Naive thymus-derived CD4-positive, alpha-beta T cell (primary cell): ENCODE results near the gene PHF12. TPM values are rescaled to one million over a fixed set of nuclear protein-coding genes. Genes with fewer than 3 reads are reported as not detected.
A peak's percentile ranks its signal among the peaks of the same experiment; 100 is the strongest.

ENCODE experiments used
- ATAC-seq: fragments of 150-1000 bp; cut with Tn5 transposase; 2 replicates; pipeline ENCODE4 v1.10.0; 2021; ENCODE audit warnings: mild to moderate bottlenecking, moderate library complexity
- CTCF ChIA-PET: fragments of 350-600 bp; sonication (Branson Sonifier 250); formaldehyde crosslinking; loops from one replicate; lab custom pipeline; 2021; ENCODE audit warnings: antibody characterized with exemption; lab: Charles Lee
- POLR2A ChIA-PET: fragments of 350-600 bp; sonication (Branson Sonifier 250); formaldehyde crosslinking; loops from one replicate; lab custom pipeline; 2021; ENCODE audit warnings: antibody characterized with exemption, inconsistent platforms; lab: Charles Lee
- DNase-seq, 9 donors: peaks; one replicate each; pipeline versions ENCODE4 v3.0.0 to v3.0.0-alpha.2; 2020 to 2022; ENCODE audit warnings: mixed read lengths in 1 of 9
- H3K27ac ChIP-seq: one replicate; pipeline ENCODE4 v1.7.0; 2013; ENCODE audit warnings: mild to moderate bottlenecking, low read depth, low read length, moderate library complexity
- H3K27me3 ChIP-seq, 2 donors: one replicate each; pipeline ENCODE4 v1.7.0; 2013; ENCODE audit warnings: low read length in 2 of 2, mild to moderate bottlenecking in 2 of 2, moderate library complexity in 2 of 2; ENCODE audit not compliant: control insufficient read depth in 2 of 2, insufficient read depth in 2 of 2
- H3K36me3 ChIP-seq, 3 experiments: 1 replicate in 2 of 3; 2 replicates in 1 of 3; pipeline ENCODE4 v1.7.0; 2013; ENCODE audit warnings: low read length in 3 of 3, mild to moderate bottlenecking in 3 of 3, moderate library complexity in 1 of 3; ENCODE audit not compliant: insufficient read depth in 3 of 3, control insufficient read depth in 2 of 3
- H3K4me1 ChIP-seq, 2 donors: one replicate each; pipeline ENCODE4 v1.7.0; 2013; ENCODE audit warnings: low read length in 2 of 2, mild to moderate bottlenecking in 2 of 2, moderate library complexity in 1 of 2; ENCODE audit not compliant: control insufficient read depth in 2 of 2, insufficient read depth in 2 of 2
- H3K4me3 ChIP-seq: 2 replicates; pipeline ENCODE4 v1.7.0; 2013; ENCODE audit warnings: mild to moderate bottlenecking, low read length
- H3K9me3 ChIP-seq, 3 experiments: 1 replicate in 2 of 3; 2 replicates in 1 of 3; pipeline ENCODE4 v1.7.0; 2013; ENCODE audit warnings: low read length in 3 of 3; ENCODE audit not compliant: control insufficient read depth in 2 of 3
- H3K27ac Mint-ChIP-seq, 9 donors: one replicate each; pipeline ENCODE4 v1.8.0; 2020 to 2022; ENCODE audit warnings: mixed read lengths in 9 of 9, mild to moderate bottlenecking in 8 of 9, moderate library complexity in 5 of 9, inconsistent platforms in 2 of 9
- H3K27me3 Mint-ChIP-seq, 5 donors: one replicate each; pipeline ENCODE4 v1.8.0; 2021 to 2022; ENCODE audit warnings: mixed read lengths in 5 of 5, mild to moderate bottlenecking in 1 of 5
- H3K36me3 Mint-ChIP-seq, 5 donors: one replicate each; pipeline ENCODE4 v1.8.0; 2020 to 2022; ENCODE audit warnings: mixed read lengths in 5 of 5, mild to moderate bottlenecking in 3 of 5, inconsistent platforms in 1 of 5
- H3K4me1 Mint-ChIP-seq, 7 donors: one replicate each; pipeline ENCODE4 v1.8.0; 2020 to 2022; ENCODE audit warnings: mixed read lengths in 7 of 7, mild to moderate bottlenecking in 3 of 7, inconsistent platforms in 1 of 7
- H3K4me3 Mint-ChIP-seq, 10 donors: one replicate each; pipeline ENCODE4 v1.8.0; 2020 to 2022; ENCODE audit warnings: mild to moderate bottlenecking in 10 of 10, mixed read lengths in 10 of 10, moderate library complexity in 6 of 10, inconsistent platforms in 2 of 10
- H3K9me3 Mint-ChIP-seq, 11 donors: one replicate each; pipeline ENCODE4 v1.8.0; 2020 to 2022; ENCODE audit warnings: mixed read lengths in 11 of 11, mild to moderate bottlenecking in 4 of 11, inconsistent platforms in 1 of 11, moderate library complexity in 1 of 11
- intact Hi-C, 2 donors: fragments of 100-400 bp; cut with micrococcal nuclease; formaldehyde crosslinking; loops; one replicate each; pipeline ENCODE4 v1.15.1; 2023
- polyA plus RNA-seq, 2 donors: library from polyadenylated mRNA; unstranded; fragments of 300-500 nt; fragmentation: Illumina TruSeq; gene quantifications; one replicate each; pipeline ENCODE4 v1.2.3, GENCODE V29; 2021
- total RNA-seq, 6 experiments: library from RNA in 5 of 6; stranded (reverse) in 5 of 6; gene quantifications; 1 replicate in 5 of 6; 2 replicates in 1 of 6; pipeline ENCODE4 v1.2.3 and lab custom pipeline; 2021 to 2026

The PHF12 gene
- total and polyA plus RNA-seq, 7 experiments from 2014 or later: 6.2 to 162 (median 129) TPM

- Mint-ChIP-seq H3K9me3 (no peaks in the 10 kb centered on the region), H3K27me3 (no peaks in the 10 kb centered on the region), H3K4me1 (peaks cover 34 to 61% (median 44%) of the 10 kb centered on the region in 7 donors), H3K36me3 (peaks cover 3 to 25% (median 10%) of the 10 kb centered on the region in 5 donors), H3K27ac (no peak overlapping the region), H3K4me3 (no peak overlapping the region)
- Histone ChIP-seq H3K27me3 (no peaks in the 10 kb centered on the region), H3K4me3 (no peak overlapping the region), H3K27ac (no peak overlapping the region), H3K9me3 (no peaks in the 10 kb centered on the region), H3K4me1 (peaks cover 5 to 18% of the 10 kb centered on the region in 2 donors), H3K36me3 (peaks cover 0 to 59% (median 12%) of the 10 kb centered on the region in 3 experiments)
- ChIA-PET POLR2A (interaction anchor here (1.2 kb wide), 1 partner anchor 17 kb away, joined by 7 read pairs; no protein-coding TSS in a partner anchor), CTCF (interaction anchor here (0.6 kb wide), 1 partner anchor 159 kb away, joined by 3 read pairs; no protein-coding TSS in a partner anchor)
- ATAC-seq (no peak), DNase-seq (no peak)
- intact Hi-C loops: no loop called here
Observed at GRCh38 chr17:28887871-28888471, 63.3 kb downstream of the PHF12 start.

GRCh38 chr17:28885951-28886350, 65.4 kb downstream of the PHF12 start:
- Histone ChIP-seq H3K27me3 (no peaks in the 10 kb centered on the region), H3K4me3 (no peak overlapping the region), H3K27ac (no peak overlapping the region), H3K4me1 (peaks cover 0 to 4% of the 10 kb centered on the region in 2 donors), H3K36me3 (peaks cover 10 to 74% (median 27%) of the 10 kb centered on the region in 3 experiments), H3K9me3 (no peaks in the 10 kb centered on the region)
- Mint-ChIP-seq H3K36me3 (peaks cover 6 to 31% (median 9%) of the 10 kb centered on the region in 5 donors), H3K9me3 (no peaks in the 10 kb centered on the region), H3K4me3 (no peak overlapping the region), H3K4me1 (peaks cover 19 to 42% (median 29%) of the 10 kb centered on the region in 7 donors), H3K27ac (no peak overlapping the region), H3K27me3 (no peaks in the 10 kb centered on the region)
- intact Hi-C loops: no loop called here
- no peak for DNase-seq
- CTCF ChIA-PET: no interaction called here
- POLR2A ChIA-PET: interaction anchor here (1.1 to 2.9 kb wide), 2 partner anchors 8 to 16 kb away, joined by 4 to 11 read pairs; no protein-coding TSS in a partner anchor
- ATAC-seq: no peak

- H3K27ac ChIP-seq: no peak overlapping the region
- H3K4me1 ChIP-seq: no peaks in the 10 kb centered on the region
- CTCF ChIA-PET: no interaction called here
- ATAC-seq (no peak), DNase-seq (no peak)
- Mint-ChIP-seq H3K4me1 (peaks cover 15 to 36% (median 24%) of the 10 kb centered on the region in 7 donors), H3K27ac (peak overlapping the region in 6 of 9 donors; percentile 0 to 76 (median 28)), H3K9me3 (no peaks in the 10 kb centered on the region), H3K4me3 (peak overlapping the region in 2 of 10 donors; percentile 38 to 53), H3K36me3 (peaks cover 6 to 30% (median 10%) of the 10 kb centered on the region in 5 donors), H3K27me3 (no peaks in the 10 kb centered on the region)
- H3K27me3 ChIP-seq: no peaks in the 10 kb centered on the region
- POLR2A ChIA-PET: interaction anchor here (2.9 kb wide), 1 partner anchor 8 kb away, joined by 11 read pairs; no protein-coding TSS in a partner anchor
- H3K4me3 ChIP-seq: no peak overlapping the region
- intact Hi-C loops: no loop called here
- H3K9me3 ChIP-seq: no peaks in the 10 kb centered on the region
- peaks cover 10 to 78% (median 32%) of the 10 kb centered on the region in 3 experiments for H3K36me3 ChIP-seq
Observed at GRCh38 chr17:28885363-28885762, 66.0 kb downstream of the PHF12 start.

- no peaks in the 10 kb centered on the region for H3K9me3 Mint-ChIP-seq
- no peak overlapping the region for H3K4me3 Mint-ChIP-seq
- intact Hi-C loops: no loop called here
- H3K4me1 Mint-ChIP-seq: peaks cover 8 to 27% (median 18%) of the 10 kb centered on the region in 7 donors
- peak overlapping the region in 3 of 9 donors; percentile 5 to 72 (median 23) for H3K27ac Mint-ChIP-seq
- H3K4me3 ChIP-seq: no peak overlapping the region
- POLR2A ChIA-PET: interaction anchor here (0.9 to 2.9 kb wide), 2 partner anchors 9 to 14 kb away, joined by 5 to 11 read pairs; no protein-coding TSS in a partner anchor
- H3K36me3 ChIP-seq: peaks cover 10 to 90% (median 43%) of the 10 kb centered on the region in 3 experiments
- H3K36me3 Mint-ChIP-seq: peaks cover 6 to 38% (median 15%) of the 10 kb centered on the region in 5 donors
- no peaks in the 10 kb centered on the region for H3K9me3 ChIP-seq
- no peaks in the 10 kb centered on the region for H3K27me3 ChIP-seq
- CTCF ChIA-PET: interaction anchor here (0.6 kb wide), 1 partner anchor 13 kb away, joined by 5 read pairs; no protein-coding TSS in a partner anchor
- H3K27me3 Mint-ChIP-seq: no peaks in the 10 kb centered on the region
- no peaks in the 10 kb centered on the region for H3K4me1 ChIP-seq
- DNase-seq: no peak
- ATAC-seq: no peak
- H3K27ac ChIP-seq: peak overlapping the region; percentile 11
Observed at GRCh38 chr17:28883967-28884702, 67.2 kb downstream of the PHF12 start.

- no peak for DNase-seq
- Histone ChIP-seq H3K27ac (no peak overlapping the region), H3K36me3 (peaks cover 10 to 94% (median 48%) of the 10 kb centered on the region in 3 experiments), H3K27me3 (no peaks in the 10 kb centered on the region), H3K9me3 (no peaks in the 10 kb centered on the region), H3K4me1 (no peaks in the 10 kb centered on the region), H3K4me3 (no peak overlapping the region)
- ChIA-PET CTCF (interaction anchor here (0.9 kb wide), 1 partner anchor 119 kb away, joined by 4 read pairs; no protein-coding TSS in a partner anchor), POLR2A (interaction anchor here (0.6 to 2.0 kb wide), 5 partner anchors 9 to 58 kb away, joined by 3 to 9 read pairs (median 3); partner anchors contain the start of gene FLOT2)
- Mint-ChIP-seq H3K4me1 (peaks cover 0 to 18% (median 15%) of the 10 kb centered on the region in 7 donors), H3K4me3 (no peak overlapping the region), H3K27ac (peak overlapping the region in 1 of 9 donors; percentile 43), H3K9me3 (no peaks in the 10 kb centered on the region), H3K36me3 (peaks cover 13 to 52% (median 25%) of the 10 kb centered on the region in 5 donors), H3K27me3 (no peaks in the 10 kb centered on the region)
- ATAC-seq: no peak
- intact Hi-C loops: no loop called here
Observed at GRCh38 chr17:28882154-28882895, 69.0 kb downstream of the PHF12 start.
